ENCODE measurements around the gene TNFRSF4. TPM values are rescaled to one million over a fixed set of nuclear protein-coding genes. Genes with fewer than 3 reads are reported as not detected.

The TNFRSF4 gene
- total RNA-seq, 2 experiments from 2014 or later, result 27.6 to 28.6 TPM

DNA sequence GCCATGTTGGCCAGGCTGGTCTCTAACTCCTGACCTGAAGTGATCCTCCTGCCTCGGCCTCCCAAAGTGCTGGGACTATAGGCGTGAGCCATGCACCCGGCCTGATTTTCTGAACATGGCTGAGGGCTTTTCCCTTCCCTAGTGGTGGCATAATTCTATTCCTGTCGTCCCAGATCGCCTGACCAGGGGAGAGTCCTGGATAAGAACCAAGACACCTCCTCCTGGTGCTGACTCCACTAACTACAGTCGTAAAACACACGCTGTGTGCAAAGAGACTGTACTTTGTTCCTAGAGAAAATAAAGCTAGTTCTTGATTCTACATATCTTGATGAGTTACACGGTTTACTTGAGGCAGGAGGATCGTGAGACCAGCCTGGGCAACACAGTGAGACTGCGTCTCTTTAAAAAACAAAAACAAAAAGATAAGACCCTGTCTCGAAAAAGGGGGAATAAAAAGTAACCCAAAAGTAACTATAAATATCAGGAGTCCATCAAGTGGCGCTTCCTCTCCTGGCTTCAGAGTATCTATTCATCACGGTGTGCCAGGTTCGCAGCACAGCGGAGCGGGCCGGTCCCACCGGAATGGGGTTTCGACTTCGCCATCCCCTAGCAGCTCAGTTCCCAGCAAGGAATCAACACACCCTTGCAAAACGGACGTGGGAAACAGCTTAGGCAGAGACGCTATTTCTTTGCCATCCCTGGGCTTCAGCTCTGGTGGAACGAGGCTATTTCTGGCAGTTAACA, 16.9 kb upstream of the TNFRSF4 start:
- ChIA-PET POLR2A (interaction anchor here (0.7 to 2.5 kb wide), 5 partner anchors 15 to 272 kb away, joined by 3 to 9 read pairs (median 4); partner anchors contain the start of gene NOC2L), CTCF (interaction anchor here (2.3 kb wide), 1 partner anchor 109 kb away, joined by 8 read pairs; no protein-coding TSS in a partner anchor)
- no peaks in the 10 kb centered on the region for H3K27me3 ChIP-seq (ENCODE audit: control insufficient read depth in 1 of 2, insufficient read depth in 2 of 2, low read length in 2 of 2)
- Mint-ChIP-seq H3K27ac (peak overlapping the region; percentile 90), H3K4me1 (ENCODE audit: low read depth) (peaks cover 23% of the 10 kb centered on the region), H3K36me3 (ENCODE audit: low read depth) (peaks cover 41% of the 10 kb centered on the region), H3K4me3 (peak overlapping the region; percentile 96), H3K9me3 (no peaks in the 10 kb centered on the region), H3K27me3 (no peaks in the 10 kb centered on the region)
- DNase-seq, result peak in 1 of 14 experiments; percentile 30
- H3K9me3 ChIP-seq (ENCODE audit: control insufficient read depth in 1 of 2, insufficient read depth in 1 of 2, low read length in 2 of 2), result no peaks in the 10 kb centered on the region
- peak overlapping the region; percentile 44 to 87 for H3K27ac ChIP-seq (ENCODE audit: low read depth in 1 of 2, low read length in 2 of 2)
- no peak for ATAC-seq (ENCODE audit: poor library complexity)
- peaks cover 68% of the 10 kb centered on the region for H3K4me1 ChIP-seq (ENCODE audit: insufficient read depth, low read length)
- TF ChIP-seq, protein P1, sequence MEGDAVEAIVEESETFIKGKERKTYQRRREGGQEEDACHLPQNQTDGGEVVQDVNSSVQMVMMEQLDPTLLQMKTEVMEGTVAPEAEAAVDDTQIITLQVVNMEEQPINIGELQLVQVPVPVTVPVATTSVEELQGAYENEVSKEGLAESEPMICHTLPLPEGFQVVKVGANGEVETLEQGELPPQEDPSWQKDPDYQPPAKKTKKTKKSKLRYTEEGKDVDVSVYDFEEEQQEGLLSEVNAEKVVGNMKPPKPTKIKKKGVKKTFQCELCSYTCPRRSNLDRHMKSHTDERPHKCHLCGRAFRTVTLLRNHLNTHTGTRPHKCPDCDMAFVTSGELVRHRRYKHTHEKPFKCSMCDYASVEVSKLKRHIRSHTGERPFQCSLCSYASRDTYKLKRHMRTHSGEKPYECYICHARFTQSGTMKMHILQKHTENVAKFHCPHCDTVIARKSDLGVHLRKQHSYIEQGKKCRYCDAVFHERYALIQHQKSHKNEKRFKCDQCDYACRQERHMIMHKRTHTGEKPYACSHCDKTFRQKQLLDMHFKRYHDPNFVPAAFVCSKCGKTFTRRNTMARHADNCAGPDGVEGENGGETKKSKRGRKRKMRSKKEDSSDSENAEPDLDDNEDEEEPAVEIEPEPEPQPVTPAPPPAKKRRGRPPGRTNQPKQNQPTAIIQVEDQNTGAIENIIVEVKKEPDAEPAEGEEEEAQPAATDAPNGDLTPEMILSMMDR (IDR thresholded peaks at IDR 0.05), result no peak
- H3K4me3 ChIP-seq (ENCODE audit: low read length), result peak overlapping the region; percentile 88
- intact Hi-C loops (cut with DNase I, micrococcal nuclease), result loop anchor here (1.0 to 2.0 kb wide), 2 partner anchors 42 to 114 kb away; partner anchors contain the start of genes C1orf159 (in 1 of the 2) and UBE2J2 (in 1 of the 2)
- peaks cover 42% of the 10 kb centered on the region for H3K36me3 ChIP-seq (ENCODE audit: insufficient read depth, low read length)

DNA sequence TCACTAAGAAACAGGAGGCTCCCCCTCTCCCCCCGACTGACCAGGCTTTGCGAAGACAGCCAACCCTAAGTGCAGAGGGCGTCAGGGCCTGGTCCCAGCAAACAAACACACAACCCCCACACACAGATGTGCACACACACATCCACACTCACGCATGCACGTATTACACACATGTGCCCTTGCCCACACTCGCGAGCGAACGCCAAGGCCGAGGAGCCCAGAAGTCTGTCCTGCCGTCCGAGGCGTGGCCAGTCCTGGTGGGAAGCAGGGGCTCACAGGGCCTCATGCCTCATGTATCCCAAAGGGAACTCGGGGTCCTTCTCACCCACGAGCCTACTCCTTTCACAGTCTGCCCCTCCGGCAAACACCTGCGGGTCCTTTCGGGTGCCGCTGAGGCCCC, 15.8 kb upstream of the TNFRSF4 start:
- Histone ChIP-seq H3K4me3 (ENCODE audit: low read length) (no peak overlapping the region), H3K27ac (ENCODE audit: low read depth in 1 of 2, low read length in 2 of 2) (no peak overlapping the region), H3K4me1 (ENCODE audit: insufficient read depth, low read length) (peaks cover 69% of the 10 kb centered on the region), H3K9me3 (ENCODE audit: control insufficient read depth in 1 of 2, insufficient read depth in 1 of 2, low read length in 2 of 2) (no peaks in the 10 kb centered on the region), H3K36me3 (ENCODE audit: insufficient read depth, low read length) (peaks cover 51% of the 10 kb centered on the region), H3K27me3 (ENCODE audit: control insufficient read depth in 1 of 2, insufficient read depth in 2 of 2, low read length in 2 of 2) (no peaks in the 10 kb centered on the region)
- TF ChIP-seq, protein P1 (IDR thresholded peaks at IDR 0.05), result no peak
- DNase-seq (no peak), ATAC-seq (ENCODE audit: poor library complexity) (no peak)
- peak overlapping the region; percentile 76 for H3K4me3 Mint-ChIP-seq
- ChIA-PET POLR2A (interaction anchor here (1.0 kb wide), 1 partner anchor 12 kb away, joined by 3 read pairs; no protein-coding TSS in a partner anchor), CTCF (interaction anchor here (2.3 kb wide), 1 partner anchor 108 kb away, joined by 8 read pairs; no protein-coding TSS in a partner anchor)
- no peaks in the 10 kb centered on the region for H3K9me3 Mint-ChIP-seq
- intact Hi-C loops (cut with DNase I, micrococcal nuclease), result loop anchor here in 1 of 2 experiments (2.0 kb wide), 1 partner anchor 113 kb away; the partner anchor contains the start of gene C1orf159
- H3K36me3 Mint-ChIP-seq (ENCODE audit: low read depth), result peaks cover 51% of the 10 kb centered on the region
- H3K4me1 Mint-ChIP-seq (ENCODE audit: low read depth), result peaks cover 23% of the 10 kb centered on the region
- no peaks in the 10 kb centered on the region for H3K27me3 Mint-ChIP-seq
- H3K27ac Mint-ChIP-seq, result peak overlapping the region; percentile 14

DNA sequence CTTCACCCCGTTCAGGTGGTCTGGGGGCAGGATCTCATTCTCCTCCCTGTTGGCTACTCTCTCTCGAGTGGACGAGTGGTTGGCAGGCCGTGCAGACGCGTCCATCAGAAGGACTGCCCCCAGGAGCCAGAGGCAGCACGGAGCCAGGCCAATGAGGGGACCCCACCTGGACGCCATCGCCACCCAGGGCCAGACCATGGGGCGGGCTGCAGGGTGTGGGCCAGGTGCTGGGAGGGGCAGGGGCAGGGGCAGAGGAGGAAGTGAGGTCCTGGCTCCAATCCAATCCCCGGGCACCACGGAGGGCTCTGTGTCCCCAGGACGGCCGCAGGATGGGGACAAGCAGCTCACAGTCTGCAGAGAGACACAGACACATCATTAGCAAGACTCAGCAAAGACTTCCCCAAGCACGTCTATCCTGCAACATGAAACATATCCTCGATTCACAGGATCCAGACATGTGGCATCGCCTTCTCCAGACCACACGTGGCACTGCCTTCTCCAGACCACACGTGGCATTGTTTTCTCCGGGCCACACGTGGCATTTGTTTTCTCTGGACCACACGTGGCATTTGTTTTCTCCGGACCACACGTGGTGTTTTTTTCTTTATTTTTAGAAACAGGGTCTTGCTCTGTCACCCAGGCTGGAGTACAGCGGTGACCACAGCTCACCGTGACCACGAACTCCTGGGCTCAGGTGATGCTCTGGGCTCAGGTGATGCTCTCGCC, 14.8 kb upstream of the TNFRSF4 start:
- POLR2A ChIA-PET, result interaction anchor here (1.0 kb wide), 1 partner anchor 11 kb away, joined by 3 read pairs; no protein-coding TSS in a partner anchor
- no peaks in the 10 kb centered on the region for H3K27me3 Mint-ChIP-seq
- peaks cover 46% of the 10 kb centered on the region for H3K36me3 ChIP-seq (ENCODE audit: insufficient read depth, low read length)
- H3K4me1 ChIP-seq (ENCODE audit: insufficient read depth, low read length), result peaks cover 65% of the 10 kb centered on the region
- H3K27me3 ChIP-seq (ENCODE audit: control insufficient read depth in 1 of 2, insufficient read depth in 2 of 2, low read length in 2 of 2), result no peaks in the 10 kb centered on the region
- intact Hi-C loops (cut with DNase I, micrococcal nuclease), result no loop called here
- CTCF ChIA-PET, result no interaction called here
- peaks cover 21% of the 10 kb centered on the region for H3K4me1 Mint-ChIP-seq (ENCODE audit: low read depth)
- no peak overlapping the region for H3K4me3 ChIP-seq (ENCODE audit: low read length)
- H3K9me3 Mint-ChIP-seq, result no peaks in the 10 kb centered on the region
- peaks cover 60% of the 10 kb centered on the region for H3K36me3 Mint-ChIP-seq (ENCODE audit: low read depth)
- no peak overlapping the region for H3K4me3 Mint-ChIP-seq
- TF ChIP-seq, protein P1 (IDR thresholded peaks at IDR 0.05), result no peak
- peak overlapping the region; percentile 14 for H3K27ac Mint-ChIP-seq
- H3K27ac ChIP-seq (ENCODE audit: low read depth in 1 of 2, low read length in 2 of 2), result no peak overlapping the region
- DNase-seq (no peak), ATAC-seq (ENCODE audit: poor library complexity) (no peak)
- no peaks in the 10 kb centered on the region for H3K9me3 ChIP-seq (ENCODE audit: control insufficient read depth in 1 of 2, insufficient read depth in 1 of 2, low read length in 2 of 2)

Measured in CD4-positive, alpha-beta T cell (primary cell).